GM21423 (cell line): ENCODE measurements around the gene UGT1A3.

Source experiments
- ATAC-seq: cut with Tn5 transposase; IDR thresholded peaks from one replicate; pipeline ENCODE4 v1.9.1; 2021; ENCODE audit warnings: mild to moderate bottlenecking, moderate library complexity; ENCODE audit not compliant: unreplicated experiment

The UGT1A3 gene

GRCh38 chr2:233793465-233794127 is 64.8 kb downstream of the UGT1A3 start:
- ATAC-seq, result no peak

DNA sequence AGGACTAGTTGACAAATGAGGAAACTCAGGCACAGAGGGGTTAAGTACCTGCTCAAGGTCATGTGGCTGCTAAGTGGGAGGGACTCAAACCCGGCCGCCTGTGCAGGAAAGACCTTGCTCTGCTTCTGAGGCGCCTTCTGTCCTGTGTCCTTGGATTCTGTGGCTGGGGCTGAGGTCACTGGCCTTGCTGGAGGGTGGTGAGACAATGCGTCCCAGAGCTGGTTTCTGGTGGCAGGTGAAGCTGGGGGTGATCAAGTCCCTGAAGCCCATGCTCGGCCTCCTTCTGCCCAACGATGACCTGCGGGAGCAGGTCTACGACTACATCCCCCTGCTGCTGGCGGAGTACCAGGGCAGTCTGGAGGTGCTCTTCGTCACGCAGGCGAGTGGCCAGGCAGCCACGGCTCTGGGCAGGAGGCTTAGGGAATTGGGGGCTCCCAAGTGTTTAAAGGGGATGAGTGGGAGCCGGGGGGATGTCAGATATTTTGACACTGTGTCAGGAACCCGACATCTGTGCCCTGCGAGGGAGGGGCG is 65.4 kb downstream of the UGT1A3 start:
- ATAC-seq, result no peak

GRCh38 chr2:233795735-233796171 is 66.9 kb downstream of the UGT1A3 start:
- no peak for ATAC-seq

- no peak for ATAC-seq
These were observed 67.4 kb downstream of the UGT1A3 start for GRCh38 chr2:233796254-233796653.

GRCh38 chr2:233798335-233799086 is 69.7 kb downstream of the UGT1A3 start:
- ATAC-seq, result no peak

GRCh38 chr2:233799087-233799665 is 70.3 kb downstream of the UGT1A3 start:
- no peak for ATAC-seq

DNA sequence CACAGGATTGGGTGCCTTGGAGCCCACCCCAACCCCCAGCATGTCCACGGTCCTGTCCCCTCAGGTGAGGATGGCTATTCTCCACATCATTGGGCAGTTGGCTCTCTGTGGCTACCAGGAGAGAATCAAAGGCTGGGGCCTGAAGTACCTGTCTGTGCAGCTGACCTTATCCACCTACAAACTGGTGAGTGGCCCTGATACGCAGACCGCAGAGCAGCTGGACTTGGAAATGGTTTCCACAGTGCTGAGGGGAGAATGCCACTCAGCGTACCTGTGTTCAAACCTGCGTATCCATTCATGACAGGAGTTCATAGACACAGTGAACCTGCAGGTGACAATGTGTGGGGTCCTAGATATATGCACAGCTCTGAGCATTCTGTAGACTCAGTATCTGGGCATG is 70.9 kb downstream of the UGT1A3 start:
- ATAC-seq, result no peak

DNA sequence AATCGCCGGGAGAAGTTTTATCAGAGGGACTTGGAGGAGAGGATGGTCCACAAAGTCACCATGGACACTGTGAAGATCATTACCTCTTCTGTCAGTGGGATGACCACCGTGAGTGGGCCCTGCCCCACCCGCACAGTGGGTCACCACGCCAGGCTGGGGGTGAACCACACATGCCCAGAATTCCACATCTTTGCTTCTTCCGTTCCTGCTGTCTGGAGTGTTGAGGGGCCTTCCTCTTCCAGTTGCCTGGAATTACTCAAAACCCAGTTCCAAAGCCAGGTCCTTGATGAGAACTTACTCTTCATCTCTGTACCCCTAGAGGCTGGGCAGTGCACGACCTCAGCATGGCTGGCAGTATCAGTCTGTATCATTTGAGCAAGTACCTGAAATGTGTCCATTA is 71.4 kb downstream of the UGT1A3 start:
- ATAC-seq, result no peak

DNA sequence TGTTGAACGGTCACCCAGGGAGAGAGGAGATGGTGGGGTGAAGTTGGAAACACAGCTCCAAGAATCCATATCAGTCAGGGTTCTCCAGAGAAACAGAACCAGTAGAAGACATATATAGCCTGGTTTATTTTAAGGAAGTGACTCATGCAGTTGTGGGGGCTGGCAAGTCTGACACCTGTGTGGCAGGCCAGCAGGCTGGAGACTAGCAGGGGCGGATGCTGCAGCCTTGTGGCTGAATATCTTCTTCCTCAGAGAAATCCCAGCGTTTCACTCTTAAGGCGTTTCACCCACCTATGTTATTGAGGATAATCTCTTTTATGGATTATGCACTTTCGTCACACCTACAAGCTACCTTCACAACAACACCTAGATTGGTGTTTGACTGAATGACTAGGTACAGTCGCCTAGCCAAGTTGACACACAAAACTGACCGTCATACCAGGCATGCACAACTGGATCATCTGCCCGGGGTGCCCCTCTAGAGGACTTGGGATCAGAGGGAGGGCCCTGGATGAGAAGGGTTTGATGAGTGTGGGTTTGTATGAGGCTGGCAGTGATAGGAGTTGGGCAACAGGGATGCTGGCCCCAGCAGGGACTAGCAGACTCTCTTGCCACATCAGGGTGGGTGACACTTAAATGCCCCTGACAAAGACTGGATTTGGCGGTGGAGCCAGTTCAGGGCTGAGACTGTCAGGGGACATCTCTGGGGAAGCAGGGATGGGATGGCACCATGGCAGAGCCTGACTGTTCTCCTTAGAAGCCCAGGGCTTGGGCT is 72.7 kb downstream of the UGT1A3 start:
- no peak for ATAC-seq

- no peak for ATAC-seq
These were observed 73.4 kb downstream of the UGT1A3 start for GRCh38 chr2:233802132-233802815.

- no peak for ATAC-seq
These were observed 74.6 kb downstream of the UGT1A3 start for GRCh38 chr2:233803292-233803911.

- ATAC-seq, result no peak
These were observed 75.2 kb downstream of the UGT1A3 start for GRCh38 chr2:233803994-233804393.

- ATAC-seq, result no peak
These were observed 78.5 kb downstream of the UGT1A3 start for GRCh38 chr2:233807215-233807865.

DNA sequence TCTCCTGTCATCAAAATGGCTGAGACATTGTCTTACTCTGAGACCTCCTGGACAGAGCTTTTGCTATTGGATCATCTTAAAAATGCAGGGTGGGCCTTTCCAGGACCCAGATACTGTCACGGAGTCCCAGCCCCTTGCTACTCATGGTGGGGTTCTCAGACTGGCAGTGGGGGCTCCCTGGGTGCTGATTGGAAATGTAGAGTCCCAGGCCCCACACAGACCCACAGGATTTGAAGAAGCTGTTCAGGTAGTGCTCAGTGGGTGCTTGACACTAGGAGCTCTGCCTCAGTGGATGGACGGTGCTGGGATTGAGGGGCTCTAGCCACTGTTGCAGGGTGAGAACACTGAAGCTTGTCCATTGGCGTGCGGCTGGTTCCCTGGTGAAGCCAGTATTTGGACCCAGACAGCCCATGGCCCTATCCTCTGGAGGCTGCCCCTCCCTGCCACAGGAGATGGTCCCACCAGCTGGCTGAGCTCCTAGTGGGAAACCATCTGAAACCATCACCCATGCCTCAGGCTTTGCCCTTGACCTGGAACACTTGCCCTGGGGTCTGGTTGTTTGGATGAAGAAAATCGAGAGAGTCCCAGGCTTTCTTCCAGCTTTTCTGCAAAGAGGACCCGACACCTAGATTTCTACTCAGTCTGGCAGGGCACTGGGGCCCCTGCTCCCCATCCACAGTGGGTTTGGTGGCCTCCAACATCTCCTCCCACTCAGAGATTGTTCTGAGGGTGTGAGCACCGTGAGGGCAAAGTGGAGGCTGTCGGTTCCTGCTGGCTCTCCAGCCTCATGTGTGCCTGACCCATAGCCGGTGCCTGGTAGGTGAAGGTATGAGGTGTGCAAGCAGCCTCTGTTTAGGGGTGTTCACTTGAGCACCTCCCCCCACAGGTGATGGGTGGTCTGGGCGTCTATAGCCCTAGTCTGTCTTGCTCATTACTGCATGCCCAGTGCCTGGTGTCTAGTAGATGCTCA is 79.4 kb downstream of the UGT1A3 start:
- no peak for ATAC-seq

DNA sequence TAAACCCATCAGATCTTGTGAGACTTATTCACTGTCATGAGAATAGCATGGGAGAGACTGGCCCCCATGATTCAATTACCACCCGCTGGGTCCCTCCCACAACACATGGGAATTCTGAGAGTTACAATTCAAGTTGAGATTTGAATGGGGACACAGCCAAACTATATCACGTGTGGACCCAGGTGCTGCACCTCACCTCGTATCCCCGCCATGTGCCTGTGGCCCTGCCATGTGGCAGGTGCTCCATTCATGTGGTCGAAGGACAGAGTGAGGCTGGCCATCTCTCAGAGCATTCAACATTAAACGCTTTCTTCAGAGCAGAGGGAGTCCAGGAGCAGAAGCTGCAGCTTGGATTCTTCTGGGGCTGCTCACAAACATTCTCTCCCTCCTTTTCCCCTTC is 81.5 kb downstream of the UGT1A3 start:
- no peak for ATAC-seq

DNA sequence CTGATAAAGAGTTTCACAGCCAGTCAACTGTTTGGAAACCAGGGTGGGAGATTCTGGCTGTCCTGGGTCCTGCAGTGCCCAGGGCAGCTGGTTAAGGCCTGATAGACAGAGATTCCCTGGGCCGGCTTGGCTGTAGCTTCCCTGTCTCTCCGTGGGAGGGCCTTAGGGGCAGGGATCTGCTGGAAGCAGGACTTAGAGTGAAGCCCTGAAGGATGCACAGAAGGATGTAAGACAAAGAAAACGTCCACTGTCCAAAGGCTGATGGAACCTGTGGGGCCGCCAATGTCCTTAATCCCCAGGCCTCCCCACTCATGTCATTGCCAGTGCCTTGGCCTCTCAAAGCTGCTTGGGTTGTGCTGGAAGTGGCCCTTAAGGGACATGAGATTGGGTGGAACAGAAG is 82.2 kb downstream of the UGT1A3 start:
- no peak for ATAC-seq

DNA sequence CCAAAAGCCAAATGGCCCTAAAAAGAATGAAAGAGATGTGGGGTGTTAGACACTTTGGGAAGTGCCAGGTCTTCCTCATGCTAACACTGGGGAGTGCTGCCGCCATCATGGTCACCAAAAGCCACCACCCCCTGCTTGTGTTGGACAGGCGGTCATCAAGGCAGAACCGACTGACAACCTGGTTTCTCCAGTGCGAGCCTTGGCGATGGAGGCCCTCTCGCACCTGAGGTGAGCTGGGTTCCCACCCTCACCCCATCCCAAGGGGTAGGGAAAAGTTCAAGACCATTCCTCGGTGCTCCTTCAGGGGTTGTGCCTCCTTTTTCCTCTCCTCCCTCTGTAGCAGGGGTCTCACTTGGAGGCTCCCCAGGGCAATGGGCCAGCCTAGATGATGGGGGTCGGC is 82.9 kb downstream of the UGT1A3 start:
- no peak for ATAC-seq

GRCh38 chr2:233813236-233814055 is 84.6 kb downstream of the UGT1A3 start:
- no peak for ATAC-seq
